ENCODE measurements around the gene PAM.

DNA sequence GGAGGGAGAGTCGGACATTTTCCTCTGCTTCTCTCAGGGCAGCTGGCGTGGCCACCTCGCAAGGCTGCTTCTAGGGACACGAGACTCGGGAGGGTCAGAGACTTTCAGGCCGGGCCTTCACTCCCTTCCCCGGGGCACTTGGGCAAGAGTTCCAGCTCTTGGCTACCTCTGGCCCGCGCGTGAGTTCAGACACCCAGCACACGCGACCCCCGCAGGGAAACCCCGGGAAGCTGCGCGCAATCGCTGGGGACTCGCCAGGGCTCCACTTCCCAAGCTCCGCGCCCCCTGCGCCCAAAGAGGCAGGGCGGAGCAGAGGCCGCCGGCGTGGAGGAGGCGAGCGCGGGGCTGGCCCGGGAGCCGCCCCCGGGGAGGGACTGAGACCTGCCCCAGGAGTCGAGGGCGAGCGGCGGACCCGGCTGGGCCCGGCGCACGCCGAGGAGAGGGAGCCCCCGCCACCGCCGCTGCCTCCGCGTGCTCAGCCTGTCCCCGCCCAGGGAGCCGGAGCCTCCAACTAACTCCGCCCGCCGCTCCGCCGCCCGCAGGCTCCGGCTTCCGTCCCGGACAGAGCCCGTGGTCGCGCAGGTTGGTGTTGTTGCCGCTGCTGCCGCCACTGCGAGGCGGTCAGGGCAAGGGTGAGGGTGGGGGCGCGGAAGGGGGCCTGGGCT lies at the start of gene PAM:
- TF ChIP-seq, protein P1, sequence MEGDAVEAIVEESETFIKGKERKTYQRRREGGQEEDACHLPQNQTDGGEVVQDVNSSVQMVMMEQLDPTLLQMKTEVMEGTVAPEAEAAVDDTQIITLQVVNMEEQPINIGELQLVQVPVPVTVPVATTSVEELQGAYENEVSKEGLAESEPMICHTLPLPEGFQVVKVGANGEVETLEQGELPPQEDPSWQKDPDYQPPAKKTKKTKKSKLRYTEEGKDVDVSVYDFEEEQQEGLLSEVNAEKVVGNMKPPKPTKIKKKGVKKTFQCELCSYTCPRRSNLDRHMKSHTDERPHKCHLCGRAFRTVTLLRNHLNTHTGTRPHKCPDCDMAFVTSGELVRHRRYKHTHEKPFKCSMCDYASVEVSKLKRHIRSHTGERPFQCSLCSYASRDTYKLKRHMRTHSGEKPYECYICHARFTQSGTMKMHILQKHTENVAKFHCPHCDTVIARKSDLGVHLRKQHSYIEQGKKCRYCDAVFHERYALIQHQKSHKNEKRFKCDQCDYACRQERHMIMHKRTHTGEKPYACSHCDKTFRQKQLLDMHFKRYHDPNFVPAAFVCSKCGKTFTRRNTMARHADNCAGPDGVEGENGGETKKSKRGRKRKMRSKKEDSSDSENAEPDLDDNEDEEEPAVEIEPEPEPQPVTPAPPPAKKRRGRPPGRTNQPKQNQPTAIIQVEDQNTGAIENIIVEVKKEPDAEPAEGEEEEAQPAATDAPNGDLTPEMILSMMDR (IDR thresholded peaks at IDR 0.05): no peak
- no peak for TF ChIP-seq POLR2A (IDR thresholded peaks at IDR 0.05)
